HepG2 (cell line): ENCODE measurements around the gene CEP131. TPM values are rescaled to one million over a fixed set of nuclear protein-coding genes. Genes with fewer than 3 reads are reported as not detected.
A peak's percentile ranks its signal among the peaks of the same experiment; 100 is the strongest.

Experiments
- CHD2 ChIP-seq: IDR thresholded peaks from 2 replicates; pipeline ENCODE4 v1.6.1; 2011; ENCODE audit warnings: low read depth, low read length, improper control_type of control experiment
- GLI4 ChIP-seq: sonication (generic); formaldehyde crosslinking; IDR thresholded peaks from 2 replicates; pipeline ENCODE4 v1.5.1; 2020; ENCODE audit warnings: missing genetic modification reagents, mild to moderate bottlenecking, moderate library complexity, borderline replicate concordance
- HNRNPUL1 ChIP-seq: fragments of 200-400 bp; formaldehyde crosslinking; IDR thresholded peaks from 2 replicates; pipeline ENCODE4 v1.6.1; 2017; ENCODE audit warnings: low read depth, mild to moderate bottlenecking, low read length, moderate library complexity
- JARID2 ChIP-seq: sonication (generic); formaldehyde crosslinking; IDR thresholded peaks from 2 replicates; pipeline ENCODE4 v1.8.1; 2023; ENCODE audit warnings: missing genetic modification reagents, inconsistent platforms; ENCODE audit not compliant: insufficient replicate concordance
- KLF9 ChIP-seq: IDR thresholded peaks from 2 replicates; pipeline ENCODE4 v1.6.1; 2016; ENCODE audit warnings: low read depth
- MATR3 ChIP-seq: sonication (generic); formaldehyde crosslinking; IDR thresholded peaks from 2 replicates; pipeline ENCODE4 v1.4.0; 2020; ENCODE audit warnings: missing genetic modification reagents
- NFYC ChIP-seq: IDR thresholded peaks from 2 replicates; pipeline ENCODE4 v1.6.1; 2016; ENCODE audit warnings: missing genetic modification reagents, missing compliant biosample characterization
- NRL ChIP-seq: sonication (generic); formaldehyde crosslinking; IDR thresholded peaks from 2 replicates; pipeline ENCODE4 v1.5.0; 2020; ENCODE audit warnings: missing genetic modification reagents, mild to moderate bottlenecking, moderate library complexity, borderline replicate concordance
- PHF21A ChIP-seq: sonication (generic); formaldehyde crosslinking; IDR thresholded peaks from 2 replicates; pipeline ENCODE4 v1.5.0; 2020; ENCODE audit warnings: mild to moderate bottlenecking, missing genetic modification reagents
- POLR2G ChIP-seq: fragments of 200-400 bp; formaldehyde crosslinking; IDR thresholded peaks from 2 replicates; pipeline ENCODE4 v1.6.1; 2018; ENCODE audit warnings: mild to moderate bottlenecking, low read depth, low read length, moderate library complexity
- TBP ChIP-seq: sonication (generic); formaldehyde crosslinking; IDR thresholded peaks from 2 replicates; pipeline ENCODE4 v1.5.0; 2020; ENCODE audit warnings: missing genetic modification reagents
- ZNF264 ChIP-seq: sonication (generic); formaldehyde crosslinking; IDR thresholded peaks from 2 replicates; pipeline ENCODE4 v1.4.0; 2020; ENCODE audit warnings: missing genetic modification reagents
- ZNF629 ChIP-seq: sonication (generic); formaldehyde crosslinking; conservative IDR thresholded peaks from 2 replicates; pipeline ENCODE4 v1.5.0; 2020; ENCODE audit warnings: missing genetic modification reagents
- ZNF674 ChIP-seq: sonication (generic); formaldehyde crosslinking; IDR thresholded peaks from 2 replicates; pipeline ENCODE4 v1.5.0; 2020; ENCODE audit warnings: low read depth, mild to moderate bottlenecking, missing genetic modification reagents
- ZSCAN29 ChIP-seq: sonication (generic); formaldehyde crosslinking; conservative IDR thresholded peaks from 2 replicates; pipeline ENCODE4 v1.4.0; 2020; ENCODE audit warnings: mild to moderate bottlenecking, missing genetic modification reagents
- polyA plus RNA-seq, 8 experiments: library from polyadenylated mRNA; depleted of rRNA in 3 of 8; stranded (reverse) in 7 of 8; unstranded in 1 of 8; fragments of >200 nt; fragmentation: Illumina TruSeq in 4 of 8; extraction: Trizol in 4 of 8; gene quantifications; 2 replicates each; pipeline versions ENCODE4 v1.2.1 to v1.2.3, GENCODE V29; 2011 to 2016; ENCODE audit warnings: low read depth in 4 of 8, missing spikeins in 1 of 8, mixed read lengths in 1 of 8; ENCODE audit not compliant: insufficient read depth in 1 of 8
- total RNA-seq, 5 experiments: library from RNA; depleted of rRNA; stranded (reverse); fragments of >200 nt; fragmentation: Illumina TruSeq; extraction: Trizol; gene quantifications; 2 replicates each; pipeline ENCODE4 v1.2.3, GENCODE V29; 2016; ENCODE audit warnings: low read depth in 1 of 5
- TF ChIP-seq, protein P1 (sequence below): sonication (generic); formaldehyde crosslinking; IDR thresholded peaks from 2 replicates; pipeline ENCODE4 v1.4.0; 2020; ENCODE audit warnings: missing genetic modification reagents, borderline replicate concordance
- TF ChIP-seq, protein P2 (sequence below): sonication (generic); formaldehyde crosslinking; IDR thresholded peaks from 2 replicates; pipeline ENCODE4 v1.4.0; 2020; ENCODE audit warnings: missing genetic modification reagents, low read depth, mild to moderate bottlenecking, borderline replicate concordance
- TF ChIP-seq, protein P3 (sequence below): fragments of 450-650 bp; IDR thresholded peaks from 2 replicates; pipeline ENCODE4 v1.6.1; 2017; ENCODE audit warnings: mild to moderate bottlenecking
- TF ChIP-seq, protein P4 (sequence below): sonication (generic); formaldehyde crosslinking; IDR thresholded peaks from 2 replicates; pipeline ENCODE4 v1.5.1; 2020; ENCODE audit warnings: mild to moderate bottlenecking, moderate library complexity, missing genetic modification reagents

Gene CEP131
- total and polyA plus RNA-seq, 2 of the 13 experiments (the other 11 are each of a cell fraction or from before 2014, with no cell fraction given): 5.0 to 16.8 TPM

DNA sequence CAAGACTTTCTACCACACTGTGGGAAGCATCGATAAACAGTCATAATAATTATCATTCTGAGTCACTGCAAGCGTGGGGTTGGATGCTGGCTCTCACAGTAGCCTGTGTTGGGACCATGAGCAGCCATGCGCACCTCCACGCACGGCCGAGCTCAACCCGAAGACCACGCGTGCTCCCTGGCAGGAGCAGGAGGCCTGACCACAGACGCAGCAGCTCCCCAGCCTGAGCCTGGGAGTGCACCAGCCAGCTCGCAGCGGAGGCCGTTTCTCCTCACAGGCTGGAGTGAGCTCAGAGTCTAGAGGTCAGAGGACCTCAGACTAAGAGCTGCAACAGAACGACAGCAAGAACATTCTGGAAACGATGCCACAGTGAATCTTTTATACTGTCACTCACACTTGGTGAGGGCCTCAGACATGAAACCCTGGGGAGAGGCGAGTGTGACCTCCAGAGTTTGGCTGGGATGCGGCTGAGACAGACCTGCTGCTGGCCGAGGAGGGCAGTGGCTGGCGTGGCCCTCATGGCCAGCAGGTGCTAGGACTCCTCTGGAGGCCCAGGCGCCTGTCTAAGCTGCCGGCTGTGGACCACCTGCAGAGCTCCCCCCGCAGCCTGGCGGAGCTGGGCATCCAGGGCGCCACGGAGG is 22.4 kb upstream of the CEP131 start (continued):
- TF ChIP-seq, protein P1, sequence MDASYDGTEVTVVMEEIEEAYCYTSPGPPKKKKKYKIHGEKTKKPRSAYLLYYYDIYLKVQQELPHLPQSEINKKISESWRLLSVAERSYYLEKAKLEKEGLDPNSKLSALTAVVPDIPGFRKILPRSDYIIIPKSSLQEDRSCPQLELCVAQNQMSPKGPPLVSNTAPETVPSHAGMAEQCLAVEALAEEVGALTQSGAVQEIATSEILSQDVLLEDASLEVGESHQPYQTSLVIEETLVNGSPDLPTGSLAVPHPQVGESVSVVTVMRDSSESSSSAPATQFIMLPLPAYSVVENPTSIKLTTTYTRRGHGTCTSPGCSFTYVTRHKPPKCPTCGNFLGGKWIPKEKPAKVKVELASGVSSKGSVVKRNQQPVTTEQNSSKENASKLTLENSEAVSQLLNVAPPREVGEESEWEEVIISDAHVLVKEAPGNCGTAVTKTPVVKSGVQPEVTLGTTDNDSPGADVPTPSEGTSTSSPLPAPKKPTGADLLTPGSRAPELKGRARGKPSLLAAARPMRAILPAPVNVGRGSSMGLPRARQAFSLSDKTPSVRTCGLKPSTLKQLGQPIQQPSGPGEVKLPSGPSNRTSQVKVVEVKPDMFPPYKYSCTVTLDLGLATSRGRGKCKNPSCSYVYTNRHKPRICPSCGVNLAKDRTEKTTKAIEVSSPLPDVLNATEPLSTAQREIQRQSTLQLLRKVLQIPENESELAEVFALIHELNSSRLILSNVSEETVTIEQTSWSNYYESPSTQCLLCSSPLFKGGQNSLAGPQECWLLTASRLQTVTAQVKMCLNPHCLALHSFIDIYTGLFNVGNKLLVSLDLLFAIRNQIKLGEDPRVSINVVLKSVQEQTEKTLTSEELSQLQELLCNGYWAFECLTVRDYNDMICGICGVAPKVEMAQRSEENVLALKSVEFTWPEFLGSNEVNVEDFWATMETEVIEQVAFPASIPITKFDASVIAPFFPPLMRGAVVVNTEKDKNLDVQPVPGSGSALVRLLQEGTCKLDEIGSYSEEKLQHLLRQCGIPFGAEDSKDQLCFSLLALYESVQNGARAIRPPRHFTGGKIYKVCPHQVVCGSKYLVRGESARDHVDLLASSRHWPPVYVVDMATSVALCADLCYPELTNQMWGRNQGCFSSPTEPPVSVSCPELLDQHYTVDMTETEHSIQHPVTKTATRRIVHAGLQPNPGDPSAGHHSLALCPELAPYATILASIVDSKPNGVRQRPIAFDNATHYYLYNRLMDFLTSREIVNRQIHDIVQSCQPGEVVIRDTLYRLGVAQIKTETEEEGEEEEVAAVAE: 0 out of 2 replicates have a peak, but pooled peaks have one; percentile 20
- TF ChIP-seq GLI4 (CRISPR knock-in tag) (no peak; the same call in 1 of the 2 replicates), ZSCAN29 (CRISPR knock-in tag) (no peak), ZNF629 (CRISPR knock-in tag) (no peak), ZNF264 (no peak), TBP (CRISPR knock-in tag) (no peak), POLR2G (peak; percentile 5; the same call in 1 of the 2 replicates), ZNF674 (0 out of 2 replicates have a peak, but pooled peaks have one; percentile 37), PHF21A (CRISPR knock-in tag) (no peak; the same call in 1 of the 2 replicates), KLF9 (no peak), NFYC (CRISPR knock-in tag) (no peak), JARID2 (CRISPR knock-in tag) (no peak), CHD2 (no peak), NRL (CRISPR knock-in tag) (peak; percentile 9; the same call in 1 of the 2 replicates), MATR3 (CRISPR knock-in tag) (no peak), HNRNPUL1 (no peak)
- TF ChIP-seq, protein P2, sequence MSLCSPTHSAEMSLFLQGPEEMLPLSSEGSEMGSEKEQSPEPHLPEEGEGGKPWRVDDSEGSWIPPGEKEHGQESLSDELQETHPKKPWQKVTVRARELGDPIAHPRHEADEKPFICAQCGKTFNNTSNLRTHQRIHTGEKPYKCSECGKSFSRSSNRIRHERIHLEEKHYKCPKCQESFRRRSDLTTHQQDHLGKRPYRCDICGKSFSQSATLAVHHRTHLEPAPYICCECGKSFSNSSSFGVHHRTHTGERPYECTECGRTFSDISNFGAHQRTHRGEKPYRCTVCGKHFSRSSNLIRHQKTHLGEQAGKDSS (CRISPR knock-in tag): peak; percentile 85; the same call in 1 of the 2 replicates
- TF ChIP-seq, protein P3, sequence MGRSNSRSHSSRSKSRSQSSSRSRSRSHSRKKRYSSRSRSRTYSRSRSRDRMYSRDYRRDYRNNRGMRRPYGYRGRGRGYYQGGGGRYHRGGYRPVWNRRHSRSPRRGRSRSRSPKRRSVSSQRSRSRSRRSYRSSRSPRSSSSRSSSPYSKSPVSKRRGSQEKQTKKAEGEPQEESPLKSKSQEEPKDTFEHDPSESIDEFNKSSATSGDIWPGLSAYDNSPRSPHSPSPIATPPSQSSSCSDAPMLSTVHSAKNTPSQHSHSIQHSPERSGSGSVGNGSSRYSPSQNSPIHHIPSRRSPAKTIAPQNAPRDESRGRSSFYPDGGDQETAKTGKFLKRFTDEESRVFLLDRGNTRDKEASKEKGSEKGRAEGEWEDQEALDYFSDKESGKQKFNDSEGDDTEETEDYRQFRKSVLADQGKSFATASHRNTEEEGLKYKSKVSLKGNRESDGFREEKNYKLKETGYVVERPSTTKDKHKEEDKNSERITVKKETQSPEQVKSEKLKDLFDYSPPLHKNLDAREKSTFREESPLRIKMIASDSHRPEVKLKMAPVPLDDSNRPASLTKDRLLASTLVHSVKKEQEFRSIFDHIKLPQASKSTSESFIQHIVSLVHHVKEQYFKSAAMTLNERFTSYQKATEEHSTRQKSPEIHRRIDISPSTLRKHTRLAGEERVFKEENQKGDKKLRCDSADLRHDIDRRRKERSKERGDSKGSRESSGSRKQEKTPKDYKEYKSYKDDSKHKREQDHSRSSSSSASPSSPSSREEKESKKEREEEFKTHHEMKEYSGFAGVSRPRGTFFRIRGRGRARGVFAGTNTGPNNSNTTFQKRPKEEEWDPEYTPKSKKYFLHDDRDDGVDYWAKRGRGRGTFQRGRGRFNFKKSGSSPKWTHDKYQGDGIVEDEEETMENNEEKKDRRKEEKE: no peak
- TF ChIP-seq, protein P4, sequence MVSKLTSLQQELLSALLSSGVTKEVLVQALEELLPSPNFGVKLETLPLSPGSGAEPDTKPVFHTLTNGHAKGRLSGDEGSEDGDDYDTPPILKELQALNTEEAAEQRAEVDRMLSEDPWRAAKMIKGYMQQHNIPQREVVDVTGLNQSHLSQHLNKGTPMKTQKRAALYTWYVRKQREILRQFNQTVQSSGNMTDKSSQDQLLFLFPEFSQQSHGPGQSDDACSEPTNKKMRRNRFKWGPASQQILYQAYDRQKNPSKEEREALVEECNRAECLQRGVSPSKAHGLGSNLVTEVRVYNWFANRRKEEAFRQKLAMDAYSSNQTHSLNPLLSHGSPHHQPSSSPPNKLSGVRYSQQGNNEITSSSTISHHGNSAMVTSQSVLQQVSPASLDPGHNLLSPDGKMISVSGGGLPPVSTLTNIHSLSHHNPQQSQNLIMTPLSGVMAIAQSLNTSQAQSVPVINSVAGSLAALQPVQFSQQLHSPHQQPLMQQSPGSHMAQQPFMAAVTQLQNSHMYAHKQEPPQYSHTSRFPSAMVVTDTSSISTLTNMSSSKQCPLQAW (CRISPR knock-in tag): no peak
